Urothelium cell line (cell line): ENCODE measurements around the gene EEFSEC.

Source experiments
- DNase-seq: peaks from one replicate; pipeline ENCODE4 v3.0.0; 2011; ENCODE audit warnings: low spot score, mixed read lengths
- FAIRE-seq: peaks from 2 replicates; lab custom pipeline; 2011; peaks lifted over from hg19 to GRCh38; lab: Jason Lieb, UNC

The EEFSEC gene

DNA sequence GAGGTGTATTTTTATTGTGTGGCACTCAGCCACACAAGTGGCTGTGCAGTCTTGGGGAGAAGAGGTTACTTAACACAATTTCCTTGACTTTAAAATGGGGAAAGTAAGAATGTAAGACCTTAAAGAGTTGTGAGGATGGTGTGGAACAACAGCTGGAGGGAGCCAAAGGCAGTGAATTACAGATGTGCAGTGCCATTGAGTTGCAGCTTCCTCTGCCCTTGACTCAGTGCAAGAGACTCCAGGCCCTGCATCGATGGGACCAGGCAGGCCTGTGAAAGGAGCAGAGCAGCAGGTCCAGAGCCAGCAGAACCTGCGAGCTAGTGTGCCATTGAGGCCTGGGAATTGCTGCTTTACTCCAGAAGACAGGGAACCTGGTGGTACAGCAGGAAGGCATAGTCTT is 27.2 kb downstream of the EEFSEC start:
- DNase-seq (no peak), FAIRE-seq (no peak)

DNA sequence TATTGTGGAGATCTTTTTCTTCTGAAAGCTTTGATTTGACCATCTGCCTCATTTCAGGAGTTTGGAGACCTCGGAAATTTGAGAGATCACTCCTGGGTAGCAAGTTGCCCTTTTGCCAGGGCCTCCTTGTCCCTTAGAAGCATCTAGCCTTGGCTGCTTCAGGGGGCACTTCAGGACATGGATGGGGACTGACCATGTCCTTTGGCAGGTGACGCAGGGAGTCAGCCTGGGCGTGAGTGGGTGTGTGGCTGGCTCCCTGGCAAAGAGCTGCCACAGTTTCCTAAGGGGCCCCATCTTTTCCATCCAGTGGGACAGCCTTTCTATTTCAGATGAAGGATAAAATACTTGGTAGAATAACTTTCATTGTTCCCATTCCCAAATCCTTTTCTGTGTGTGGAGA is 27.6 kb downstream of the EEFSEC start:
- no peak for FAIRE-seq

DNA sequence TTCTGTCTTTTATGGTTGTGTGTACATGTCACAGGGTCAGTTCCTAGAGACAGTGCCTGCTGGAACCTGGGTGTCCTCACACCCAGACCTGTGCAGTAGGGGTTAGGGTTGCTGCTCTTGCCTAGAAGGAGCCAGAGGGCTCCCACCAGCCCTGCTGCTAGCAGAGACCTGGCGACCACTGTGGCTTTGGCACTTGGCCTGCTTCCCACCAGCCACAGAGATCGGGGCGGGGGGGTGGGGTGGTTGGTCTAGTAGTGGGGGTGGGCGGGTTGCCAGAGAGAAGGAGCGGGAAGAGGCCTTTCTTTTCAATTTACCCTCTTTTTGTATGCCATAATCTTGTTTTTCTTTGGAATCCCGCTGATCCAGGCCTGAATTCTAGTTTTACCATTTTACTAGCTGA is 29.4 kb downstream of the EEFSEC start:
- FAIRE-seq (no peak), DNase-seq (no peak)

More for the DNA sequence above, 27.6 kb downstream of the EEFSEC start:
- no peak for DNase-seq

DNA sequence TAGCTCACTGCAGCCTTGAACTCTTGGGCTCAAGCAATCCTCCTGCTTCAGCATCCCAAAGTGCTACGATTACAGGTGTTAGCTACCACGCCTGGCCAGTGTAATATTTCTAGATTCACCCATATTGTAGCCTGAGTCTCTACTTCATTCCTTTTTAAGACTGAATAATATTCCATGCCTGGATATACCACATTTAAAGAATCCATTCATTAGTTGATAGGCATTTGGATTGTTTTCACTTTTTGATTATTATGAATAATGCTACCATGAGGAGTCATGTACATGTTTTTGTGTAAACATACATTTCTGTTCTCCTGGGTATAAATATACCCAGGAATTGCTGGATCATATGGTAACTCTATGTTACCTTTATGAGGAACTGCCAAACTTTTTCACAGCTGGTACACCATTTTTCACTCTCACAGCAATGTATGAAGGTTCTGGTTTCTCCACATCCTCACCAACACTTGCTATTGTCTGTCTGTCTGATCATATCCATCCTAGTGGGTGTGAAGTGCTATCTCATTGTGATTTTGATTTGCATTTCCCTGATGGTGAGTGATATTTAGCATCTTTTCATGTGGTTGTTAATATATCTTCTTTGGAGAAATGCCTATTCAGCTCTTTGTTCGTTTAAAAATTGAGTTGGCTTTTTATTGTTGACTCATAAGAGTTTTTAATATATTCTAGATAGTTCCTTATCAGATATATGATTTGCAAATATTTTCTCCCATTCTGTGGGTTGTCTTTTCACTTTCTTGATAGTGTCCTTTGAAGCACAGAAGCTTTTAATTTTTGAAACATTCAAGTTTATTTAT is 32.6 kb downstream of the EEFSEC start:
- DNase-seq (no peak), FAIRE-seq (no peak)

DNA sequence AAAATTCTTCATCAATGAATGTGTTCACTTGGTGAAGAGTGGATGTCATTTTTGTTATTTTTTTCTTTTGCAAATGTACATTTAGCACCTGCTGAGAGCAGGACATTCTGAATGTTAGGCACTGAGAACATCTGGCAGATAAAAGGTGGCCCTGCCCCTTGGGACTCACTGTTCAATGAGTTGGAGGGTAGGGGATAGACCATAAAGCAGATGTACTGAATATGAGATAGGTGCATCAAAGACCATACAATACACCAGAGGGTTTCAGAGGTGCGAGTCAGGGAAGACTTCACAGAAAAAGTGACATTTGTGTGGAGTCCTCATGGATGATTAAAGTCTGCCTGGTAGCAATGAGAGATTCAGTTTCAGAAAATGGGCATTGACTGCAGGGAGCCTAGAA is 34.2 kb downstream of the EEFSEC start:
- DNase-seq (no peak), FAIRE-seq (no peak)

DNA sequence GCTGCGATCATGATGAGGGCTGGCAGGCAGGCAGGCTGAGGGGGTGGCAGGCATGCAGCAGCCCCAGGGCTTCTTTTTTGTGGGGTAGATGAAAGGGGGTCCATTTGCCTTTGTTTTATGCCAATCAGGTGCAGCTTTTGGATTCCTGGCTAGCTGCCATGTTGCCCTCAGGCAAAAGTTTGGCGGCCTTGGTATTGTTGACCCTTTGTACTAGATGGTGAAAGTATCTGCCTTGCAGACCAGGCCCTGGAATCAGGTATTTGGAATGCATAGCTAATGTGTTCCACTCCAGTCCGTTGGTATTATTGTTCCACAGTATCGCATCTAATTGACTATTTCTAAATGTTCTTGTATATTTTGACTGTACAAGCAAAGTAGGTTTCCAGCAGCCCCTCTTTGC is 35.0 kb downstream of the EEFSEC start:
- FAIRE-seq (no peak), DNase-seq (no peak)

DNA sequence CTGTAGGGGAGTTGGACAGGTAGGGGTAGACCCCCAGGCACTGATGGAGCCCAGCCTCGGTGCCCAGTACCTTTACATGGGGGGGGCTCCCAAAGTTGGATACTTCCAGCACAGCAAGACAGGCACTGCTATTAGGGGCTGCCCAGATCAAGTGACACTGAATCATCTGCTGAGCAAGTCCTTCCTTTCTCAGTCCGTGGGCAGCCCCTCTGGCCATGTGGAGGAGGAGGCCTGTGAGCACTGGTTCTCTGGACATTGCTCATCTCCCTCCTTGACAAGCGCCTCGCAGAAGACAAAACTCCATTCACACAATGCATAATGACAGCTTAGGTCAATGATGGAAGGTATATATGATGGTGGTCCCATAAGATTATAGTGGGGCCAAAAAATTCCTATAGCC is 35.7 kb downstream of the EEFSEC start:
- no peak for DNase-seq
- FAIRE-seq: no peak

DNA sequence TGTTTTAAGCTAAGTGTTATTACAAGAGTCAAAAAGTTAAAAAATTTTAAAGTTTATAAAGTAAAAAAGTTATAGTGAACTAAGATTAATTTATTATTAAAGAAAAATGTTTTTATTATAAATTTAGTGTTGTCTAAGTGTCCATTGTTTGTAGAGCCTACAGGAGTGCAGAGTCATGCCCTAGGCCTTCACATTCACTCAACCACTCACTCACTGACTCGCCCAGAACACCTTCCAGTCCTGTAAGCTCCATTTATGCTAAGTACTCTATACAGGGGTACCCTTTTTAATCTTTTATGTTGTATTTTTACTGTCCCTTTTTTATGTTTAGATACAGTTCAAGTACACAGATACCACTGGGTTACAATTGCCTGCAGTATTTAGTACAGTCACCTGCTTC is 37.2 kb downstream of the EEFSEC start:
- FAIRE-seq: no peak
- DNase-seq: no peak

DNA sequence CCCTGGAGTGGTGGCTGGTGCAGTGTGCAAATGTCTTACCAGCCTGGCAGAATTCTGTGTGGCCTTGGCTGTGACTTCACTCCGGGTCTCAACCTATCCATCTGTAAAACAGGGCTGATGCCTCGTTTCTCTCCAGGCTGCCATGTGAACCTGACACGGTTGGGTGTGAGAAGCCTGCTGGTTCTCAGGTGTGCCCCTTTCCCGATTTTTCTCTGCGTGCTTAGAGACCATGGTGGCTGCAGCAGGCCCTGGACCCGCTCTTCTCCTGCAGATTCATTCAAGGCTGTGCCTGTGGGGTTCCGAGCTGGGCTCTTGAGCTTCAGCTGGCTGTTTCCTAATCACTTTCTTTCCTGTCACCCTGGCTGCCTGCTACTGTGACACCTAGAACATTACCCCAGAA is 38.9 kb downstream of the EEFSEC start:
- DNase-seq (no peak), FAIRE-seq (no peak)

DNA sequence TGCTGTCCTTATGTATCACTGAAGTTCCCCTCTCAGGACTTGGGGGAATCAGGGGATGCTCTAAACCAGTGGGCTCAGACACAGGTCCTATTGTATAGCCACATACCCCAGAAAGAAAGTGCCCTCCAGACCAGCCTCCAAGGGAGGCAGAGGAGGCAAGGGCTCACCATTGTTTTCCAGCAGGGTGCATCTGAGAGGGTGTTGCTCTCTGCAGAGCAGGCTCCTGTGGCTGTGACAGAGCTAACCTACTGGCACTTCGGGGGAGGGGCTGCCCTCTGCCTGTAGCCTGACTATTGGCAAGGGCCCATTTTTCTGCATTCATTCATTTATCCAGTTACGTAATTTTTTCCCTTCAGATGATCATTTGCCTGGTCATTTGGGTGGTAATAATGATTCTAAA is 39.9 kb downstream of the EEFSEC start:
- no peak for FAIRE-seq
- DNase-seq: no peak

DNA sequence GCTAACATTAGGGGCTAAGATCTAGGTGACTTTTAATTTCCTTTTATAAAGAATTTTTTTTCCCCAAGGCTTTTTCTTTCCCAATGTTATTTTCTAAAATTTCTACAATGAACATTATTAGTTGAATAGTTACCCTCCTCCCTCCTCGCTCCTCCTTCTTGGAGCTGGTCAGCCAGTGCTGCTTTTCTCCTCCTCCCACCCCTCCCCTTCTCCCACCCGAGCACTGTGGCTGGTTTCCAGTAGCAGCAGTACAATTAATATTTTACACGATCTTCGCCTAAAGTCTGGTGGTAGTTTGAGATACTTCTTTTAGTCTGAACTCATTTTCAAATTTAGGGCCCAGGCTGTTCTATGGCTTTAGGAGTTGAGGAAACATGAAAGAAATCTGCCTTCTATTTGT is 41.6 kb downstream of the EEFSEC start:
- no peak for DNase-seq
- no peak for FAIRE-seq

DNA sequence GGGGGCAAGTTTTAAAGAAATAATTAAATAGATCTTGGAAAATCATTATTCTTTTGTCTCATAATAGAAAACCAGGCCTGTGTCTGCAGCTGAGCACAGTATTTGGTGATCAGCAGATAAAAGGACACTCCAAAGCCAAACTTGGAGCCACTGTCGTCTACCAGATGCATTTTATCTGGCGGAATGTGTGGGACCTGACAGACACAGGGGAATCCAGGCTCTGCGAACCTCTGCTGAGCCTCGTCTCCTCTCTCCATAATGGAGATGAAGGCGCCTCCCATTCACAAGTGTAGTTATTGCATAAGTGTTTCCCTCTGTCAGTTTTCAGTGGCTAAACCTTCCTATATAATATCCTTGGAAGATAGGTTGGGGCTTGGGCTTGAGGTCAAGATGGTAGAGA is 42.1 kb downstream of the EEFSEC start:
- no peak for FAIRE-seq
- DNase-seq: no peak

DNA sequence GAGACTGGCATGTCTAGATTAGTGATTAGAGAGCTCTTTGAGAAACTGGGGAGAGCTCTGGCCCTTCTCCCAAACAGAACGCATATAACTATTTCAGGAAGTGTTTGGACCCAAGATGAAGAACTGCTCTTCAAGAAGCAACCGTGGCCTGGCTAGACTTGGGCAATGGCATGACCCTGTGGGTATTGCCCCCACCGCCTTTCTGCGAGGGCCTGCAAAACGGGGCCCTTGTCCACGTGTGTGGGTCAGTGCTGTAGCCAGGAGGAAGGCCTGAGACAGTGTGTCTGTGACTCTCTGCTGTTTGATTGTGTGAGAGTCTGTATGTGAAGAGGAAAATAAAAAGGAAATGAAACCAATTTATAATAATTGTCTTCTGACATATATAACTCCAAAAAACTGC is 42.5 kb downstream of the EEFSEC start:
- no peak for FAIRE-seq

DNA sequence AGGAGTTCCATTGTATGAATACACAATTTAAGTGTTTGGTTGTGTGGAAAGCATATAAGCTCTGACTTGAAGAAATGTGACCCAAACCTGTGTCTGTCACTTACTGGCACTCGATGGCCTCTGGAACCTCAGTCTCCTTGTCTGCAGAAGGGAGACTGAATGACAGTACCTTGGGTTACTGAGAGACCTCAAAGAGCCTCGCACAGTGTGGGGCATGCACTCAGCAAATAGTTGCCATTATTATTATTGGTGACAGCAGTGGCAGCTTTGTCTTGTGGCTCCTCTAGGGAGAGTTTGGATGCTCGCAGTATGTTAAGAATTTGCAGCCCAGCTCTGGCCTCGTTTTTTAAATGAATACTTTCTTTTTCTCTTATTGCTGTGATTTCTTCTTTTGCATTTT is 43.4 kb downstream of the EEFSEC start:
- FAIRE-seq: no peak

More for the DNA sequence above, 42.5 kb downstream of the EEFSEC start:
- DNase-seq: no peak

DNA sequence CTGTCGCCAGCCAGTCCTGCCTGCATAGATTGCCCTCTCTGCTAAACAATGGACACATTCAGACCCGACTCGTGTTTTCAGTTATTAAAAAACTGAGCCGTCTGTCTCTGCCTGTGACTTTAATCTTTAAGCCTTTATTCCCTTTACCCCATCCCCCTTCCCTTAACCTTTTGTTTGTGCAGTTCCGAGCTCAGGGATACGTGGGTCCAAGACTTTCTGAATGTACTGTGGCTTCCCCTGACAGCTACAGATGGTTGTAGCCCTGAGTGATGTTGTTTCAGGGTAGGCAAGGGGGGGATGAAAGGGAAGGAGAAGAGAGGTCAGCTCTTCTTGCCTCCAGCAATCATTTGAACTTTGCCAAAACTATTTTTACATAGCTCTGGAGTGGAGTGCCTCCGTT is 44.6 kb downstream of the EEFSEC start:
- no peak for DNase-seq
- FAIRE-seq: no peak

More for the DNA sequence above, 43.4 kb downstream of the EEFSEC start:
- no peak for DNase-seq

DNA sequence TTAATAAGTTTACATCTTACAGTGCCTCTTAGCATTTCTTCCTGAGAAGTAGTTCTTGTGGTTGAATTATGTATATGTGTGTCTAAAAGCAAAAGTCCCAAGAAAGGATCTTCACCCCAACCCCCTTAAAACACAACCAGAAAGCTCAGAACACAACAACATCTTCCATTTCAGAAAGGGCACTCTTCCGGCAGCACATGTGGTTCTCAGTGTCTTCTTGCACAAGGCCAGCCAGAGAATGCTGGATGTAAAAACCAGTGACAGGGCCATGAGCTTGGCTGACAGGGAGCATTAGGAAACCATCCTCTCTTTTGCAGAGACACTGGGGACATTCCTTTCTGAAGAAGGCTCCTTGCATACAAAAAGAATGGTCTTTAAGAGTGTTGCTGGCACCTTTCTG is 45.0 kb downstream of the EEFSEC start:
- FAIRE-seq: no peak
- no peak for DNase-seq

DNA sequence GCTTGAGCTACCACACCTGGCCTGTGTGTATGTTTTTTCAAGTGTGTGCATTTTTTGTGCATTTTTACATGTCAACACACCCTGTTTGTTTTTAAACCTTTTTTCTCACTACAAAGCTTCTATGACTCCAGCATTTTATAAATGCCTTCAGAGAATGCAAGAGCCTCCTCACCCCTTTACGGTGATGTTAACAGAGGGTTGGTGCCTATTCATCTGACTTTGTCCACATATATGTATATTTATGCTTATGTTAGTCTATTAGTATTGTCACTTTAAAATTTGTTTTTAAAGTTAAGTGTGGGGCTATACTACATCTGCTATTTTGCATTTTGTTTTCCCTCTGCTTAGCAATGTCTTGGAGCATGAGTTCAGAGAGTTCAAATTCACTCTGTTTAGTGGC is 45.8 kb downstream of the EEFSEC start:
- FAIRE-seq: no peak

DNA sequence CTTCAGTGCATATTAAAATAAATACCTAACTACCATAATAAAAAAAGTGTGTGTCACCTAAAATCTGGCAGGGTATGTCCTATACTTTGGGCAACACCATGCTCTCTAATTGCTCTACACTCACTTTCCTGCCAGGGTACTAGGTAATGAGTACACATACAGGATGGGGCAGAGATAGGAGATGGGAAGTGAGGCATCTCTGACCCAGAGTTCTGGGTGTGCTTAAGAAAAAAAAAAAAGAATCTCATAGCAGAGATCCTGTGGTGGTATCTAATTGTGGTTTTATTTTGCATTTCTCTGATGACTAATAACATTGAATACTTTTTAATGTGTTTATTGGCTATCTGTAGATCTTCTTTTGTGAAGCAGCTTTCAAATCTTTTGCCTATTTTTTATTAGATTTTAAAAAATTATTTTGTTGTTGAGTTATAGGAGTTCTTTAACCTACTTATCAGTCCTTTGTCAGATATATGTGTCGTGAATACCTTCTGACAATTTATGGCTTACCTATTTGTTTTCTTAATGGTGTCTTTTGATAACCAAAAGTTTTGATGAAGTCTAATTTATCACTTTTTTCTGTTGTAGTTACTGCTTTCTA is 48.0 kb downstream of the EEFSEC start:
- DNase-seq (no peak), FAIRE-seq (no peak)

More for the DNA sequence above, 45.8 kb downstream of the EEFSEC start:
- no peak for DNase-seq

DNA sequence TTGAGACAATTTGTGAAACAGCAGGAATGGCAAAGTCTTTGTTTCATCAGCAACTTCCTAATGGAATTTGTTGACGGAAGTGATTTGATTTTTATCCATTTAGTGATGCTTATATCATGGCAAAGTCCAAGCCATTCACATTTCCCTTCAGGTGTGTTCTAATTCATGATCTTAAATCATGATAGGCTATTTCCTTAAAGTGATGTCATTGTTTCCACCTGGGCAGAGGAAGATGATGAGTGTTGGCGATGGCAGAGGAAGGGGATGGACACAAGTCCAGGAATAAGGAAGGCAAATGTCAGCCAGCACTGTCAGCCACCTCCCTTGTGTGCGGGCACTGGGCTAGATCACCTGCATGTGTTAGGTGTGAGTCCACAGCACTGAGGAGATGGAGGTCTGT is 49.9 kb downstream of the EEFSEC start:
- FAIRE-seq (no peak), DNase-seq (no peak)

DNA sequence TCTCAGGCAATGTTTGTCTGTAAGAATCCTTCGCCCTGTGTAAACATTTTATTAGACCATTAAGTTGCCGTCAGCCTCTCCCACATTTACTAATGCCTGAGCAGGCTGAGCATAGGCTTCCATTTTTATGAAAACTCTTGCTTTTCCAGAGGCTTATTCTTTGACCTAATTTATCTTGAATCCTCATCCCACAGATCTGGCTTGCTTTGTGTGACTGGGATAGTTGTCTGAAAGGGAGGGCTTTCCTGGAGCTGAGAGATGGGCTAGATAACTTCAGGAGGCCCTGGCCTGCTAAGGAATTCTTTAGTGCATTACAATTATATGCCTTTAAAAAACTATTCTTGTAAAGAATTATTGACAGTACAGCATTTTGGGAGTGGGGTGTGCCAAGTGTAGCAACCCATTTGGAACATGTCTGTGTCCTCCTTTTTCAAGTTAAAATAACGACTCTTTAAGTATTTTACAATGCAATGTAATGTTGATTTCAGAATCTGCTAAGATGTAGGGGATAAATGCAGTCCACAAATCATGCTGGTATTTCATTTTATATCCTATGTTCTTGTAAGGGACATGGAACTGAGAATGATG is 52.4 kb downstream of the EEFSEC start:
- FAIRE-seq: no peak
- no peak for DNase-seq

DNA sequence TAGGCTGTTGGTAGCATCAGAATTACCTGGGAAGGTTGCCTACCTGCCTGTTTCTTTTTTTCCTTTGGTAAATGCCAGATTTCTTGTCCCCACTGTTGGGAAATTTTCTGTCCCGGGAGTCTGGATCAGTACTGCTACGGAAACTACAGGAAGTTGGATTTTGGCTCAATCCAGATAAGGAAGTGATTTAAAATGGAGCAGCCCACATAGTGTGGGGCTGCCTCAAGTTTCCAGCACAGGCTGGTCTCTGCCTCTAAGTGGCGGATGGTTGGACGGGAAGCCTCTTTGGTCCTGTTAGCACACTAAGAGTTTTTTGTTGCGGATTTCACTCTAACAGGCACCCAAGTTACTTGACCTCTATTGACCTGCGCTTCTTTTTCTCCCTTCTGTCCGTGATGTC is 54.7 kb downstream of the EEFSEC start:
- FAIRE-seq: no peak
- no peak for DNase-seq

DNA sequence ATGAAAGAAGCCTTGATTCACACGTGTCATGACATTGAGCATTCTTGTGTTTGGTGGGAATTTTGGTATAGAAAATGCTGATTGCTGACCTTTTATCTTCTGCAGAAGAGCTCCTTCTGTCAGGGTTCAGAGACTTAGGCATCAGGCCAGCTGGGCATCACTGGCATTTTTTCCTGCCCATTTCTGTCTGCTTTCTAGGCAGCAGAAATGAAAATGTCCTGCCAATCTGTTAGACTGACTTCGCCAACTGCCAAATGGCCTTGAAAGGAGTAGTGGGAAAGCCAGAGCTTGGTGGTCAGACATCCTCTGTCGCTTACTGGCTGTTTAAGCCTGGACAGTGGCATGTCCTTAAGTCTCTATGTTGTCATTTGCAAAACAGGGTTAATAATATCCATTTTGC is 57.4 kb downstream of the EEFSEC start:
- DNase-seq (no peak), FAIRE-seq (no peak)
